GM23338 (cell line): ENCODE measurements around the gene NIF3L1. TPM values are rescaled to one million over a fixed set of nuclear protein-coding genes. Genes with fewer than 3 reads are reported as not detected.
A peak's percentile ranks its signal among the peaks of the same experiment; 100 is the strongest.

Experiments
- ATAC-seq: fragments of 200-7000 bp; cut with Tn5 transposase; 3 replicates; pipeline ENCODE4 v1.9.1; 2020
- DNase-seq: peaks from one replicate; pipeline ENCODE4 v3.0.0-alpha.2; 2015; ENCODE audit warnings: low spot score
- H2AFZ ChIP-seq: fragments of 200-600 bp; sonication (generic); 2 replicates; pipeline ENCODE4 v1.8.0; 2016; ENCODE audit warnings: antibody characterized with exemption, mild to moderate bottlenecking, moderate library complexity
- H3F3A ChIP-seq: fragments of 200-600 bp; sonication (generic); replicated peaks from 2 replicates; pipeline ENCODE4 v1.8.0; 2017; ENCODE audit warnings: antibody characterized with exemption, mixed run types, low read depth
- H3K27ac ChIP-seq: fragments of 200-600 bp; sonication (generic); 2 replicates; pipeline ENCODE4 v1.6.1; 2016; ENCODE audit warnings: low read depth
- H3K27me3 ChIP-seq: fragments of 200-600 bp; sonication (generic); 2 replicates; pipeline ENCODE4 v1.8.0; 2016; ENCODE audit warnings: mild to moderate bottlenecking, mixed run types, moderate library complexity; ENCODE audit not compliant: insufficient read depth
- H3K36me3 ChIP-seq: fragments of 200-600 bp; sonication (generic); 2 replicates; pipeline ENCODE4 v1.8.0; 2016; ENCODE audit warnings: mild to moderate bottlenecking; ENCODE audit not compliant: insufficient read depth
- H3K4me1 ChIP-seq: fragments of 200-600 bp; sonication (generic); 2 replicates; pipeline ENCODE4 v1.8.0; 2016; ENCODE audit warnings: mild to moderate bottlenecking, moderate library complexity; ENCODE audit not compliant: insufficient read depth
- H3K4me2 ChIP-seq: fragments of 200-600 bp; sonication (generic); 2 replicates; pipeline ENCODE4 v1.7.1; 2017; ENCODE audit warnings: mixed run types
- H3K4me3 ChIP-seq: fragments of 200-600 bp; sonication (generic); 2 replicates; pipeline ENCODE4 v1.6.1; 2016; ENCODE audit warnings: mixed run types
- H3K79me2 ChIP-seq: fragments of 200-600 bp; sonication (generic); replicated peaks from 2 replicates; pipeline ENCODE4 v1.8.0; 2017; ENCODE audit warnings: mild to moderate bottlenecking; ENCODE audit not compliant: insufficient read depth
- H3K9me2 ChIP-seq: fragments of 200-600 bp; sonication (generic); 2 replicates; pipeline ENCODE4 v1.8.0; 2017; ENCODE audit not compliant: insufficient read depth
- H4K20me1 ChIP-seq: fragments of 200-600 bp; sonication (generic); replicated peaks from 2 replicates; pipeline ENCODE4 v1.8.0; 2017; ENCODE audit warnings: mild to moderate bottlenecking; ENCODE audit not compliant: insufficient read depth
- H3K27ac Mint-ChIP-seq: 2 replicates; pipeline ENCODE4 v1.8.0; 2020; ENCODE audit warnings: inconsistent platforms, mild to moderate bottlenecking, moderate library complexity, mixed read lengths
- H3K27me3 Mint-ChIP-seq: 3 replicates; pipeline ENCODE4 v1.8.0; 2022; ENCODE audit warnings: low read depth, mild to moderate bottlenecking, moderate library complexity, mixed read lengths, inconsistent platforms; ENCODE audit not compliant: insufficient read depth, poor library complexity
- H3K36me3 Mint-ChIP-seq: 3 replicates; pipeline ENCODE4 v1.8.0; 2021; ENCODE audit warnings: low read depth, mild to moderate bottlenecking, inconsistent platforms, moderate library complexity, mixed read lengths
- H3K4me1 Mint-ChIP-seq: 3 replicates; pipeline ENCODE4 v1.8.0; 2020; ENCODE audit warnings: mild to moderate bottlenecking, inconsistent platforms, mixed read lengths
- H3K4me3 Mint-ChIP-seq: 3 replicates; pipeline ENCODE4 v1.8.0; 2021; ENCODE audit warnings: moderate library complexity, mild to moderate bottlenecking, inconsistent platforms, mixed read lengths
- H3K9me3 Mint-ChIP-seq: 3 replicates; pipeline ENCODE4 v1.8.0; 2020; ENCODE audit warnings: moderate library complexity, mild to moderate bottlenecking, inconsistent platforms, mixed read lengths
- CREB1 ChIP-seq: fragments of 250-450 bp; sonication (Bioruptor Pico); IDR thresholded peaks from 2 replicates; pipeline ENCODE4 v1.5.0; 2020; ENCODE audit warnings: low read depth, mild to moderate bottlenecking, moderate library complexity
- CTCF ChIP-seq, 2 experiments: fragments of 200-600 bp in 1 of 2; sonication (generic) in 1 of 2; conservative IDR thresholded peaks; 2 replicates each; pipeline versions ENCODE4 v1.5.1 to v1.6.1; 2016 to 2017; ENCODE audit warnings: antibody characterized with exemption in 2 of 2, low read depth in 2 of 2, mild to moderate bottlenecking in 2 of 2, moderate library complexity in 1 of 2
- EZH2phosphoT487 ChIP-seq: fragments of 200-600 bp; sonication (generic); IDR thresholded peaks from one replicate; pipeline ENCODE4 v1.8.1; 2018; ENCODE audit warnings: antibody characterized with exemption; ENCODE audit not compliant: unreplicated experiment
- STAT1 ChIP-seq: IDR thresholded peaks from one replicate; pipeline ENCODE4 v1.6.1; 2016; ENCODE audit warnings: antibody characterized with exemption; ENCODE audit not compliant: unreplicated experiment
- ZNF462 ChIP-seq: fragments of 250-450 bp; sonication (Bioruptor Pico); IDR thresholded peaks from 2 replicates; pipeline ENCODE4 v1.5.0; 2020; ENCODE audit warnings: mild to moderate bottlenecking, moderate library complexity
- polyA plus RNA-seq: library from polyadenylated mRNA; unstranded; fragments of >200 nt; fragmentation: Nextera tagmentation; extraction: Ambion mirVana; gene quantifications from 2 replicates; pipeline ENCODE4 v1.2.1, GENCODE V29; 2016
- total RNA-seq: library from RNA; depleted of rRNA; stranded (reverse); fragments of >200 nt; shearing (Covaris generic); gene quantifications from 2 replicates; pipeline ENCODE4 v1.2.3, GENCODE V29; 2014

The NIF3L1 gene
- total and polyA plus RNA-seq, 2 experiments from 2014 or later = 62.8 to 63.9 TPM

- Mint-ChIP-seq H3K4me3 (peak overlapping the region; percentile 99), H3K27me3 (peaks cover 7% of the 10 kb centered on the region), H3K4me1 (peaks cover 17% of the 10 kb centered on the region), H3K9me3 (no peaks in the 10 kb centered on the region), H3K36me3 (peaks cover 43% of the 10 kb centered on the region), H3K27ac (peak overlapping the region; percentile 51)
- Histone ChIP-seq H3K9me2 (no peaks in the 10 kb centered on the region), H3K27me3 (no peaks in the 10 kb centered on the region), H3K36me3 (peaks cover 31% of the 10 kb centered on the region), H3F3A (peaks cover 3% of the 10 kb centered on the region; the same call in 1 of the 2 replicates), H3K4me1 (peaks cover 18% of the 10 kb centered on the region), H3K79me2 (peaks cover 64% of the 10 kb centered on the region), H3K4me3 (peak overlapping the region; percentile 85), H2AFZ (no peak overlapping the region), H3K4me2 (peak overlapping the region; percentile 78), H4K20me1 (peaks cover 14% of the 10 kb centered on the region; the same call in 1 of the 2 replicates), H3K27ac (no peak overlapping the region)
- TF ChIP-seq ZNF462 (CRISPR knock-in tag) (no peak), EZH2phosphoT487 (no peak), STAT1 (no peak), CREB1 (CRISPR knock-in tag) (peak; percentile 59)
- DNase-seq (peak; percentile 39), ATAC-seq (no peak)
Measured at GRCh38 chr2:200862532-200863000, 26.6 kb upstream of the NIF3L1 start.

GRCh38 chr2:200863782-200864175, 25.4 kb upstream of the NIF3L1 start:
- DNase-seq = no peak
- Histone ChIP-seq H3K27ac (peak overlapping the region; percentile 98), H3K4me2 (peak overlapping the region; percentile 78), H3K79me2 (peaks cover 52% of the 10 kb centered on the region), H2AFZ (peak overlapping the region; percentile 95; the same call in 1 of the 2 replicates), H3F3A (no peaks in the 10 kb centered on the region; the same call in 1 of the 2 replicates), H3K4me1 (peaks cover 18% of the 10 kb centered on the region), H4K20me1 (peaks cover 14% of the 10 kb centered on the region; the same call in 1 of the 2 replicates), H3K9me2 (no peaks in the 10 kb centered on the region), H3K27me3 (no peaks in the 10 kb centered on the region), H3K4me3 (peak overlapping the region; percentile 85), H3K36me3 (peaks cover 20% of the 10 kb centered on the region)
- H3K27me3 Mint-ChIP-seq = peaks cover 7% of the 10 kb centered on the region
- no peaks in the 10 kb centered on the region for H3K9me3 Mint-ChIP-seq
- peak overlapping the region; percentile 99 for H3K4me3 Mint-ChIP-seq
- peak overlapping the region; percentile 99 for H3K27ac Mint-ChIP-seq
- peaks cover 17% of the 10 kb centered on the region for H3K4me1 Mint-ChIP-seq
- peak; percentile 3; the same call in 2 of the 3 replicates for ATAC-seq
- TF ChIP-seq CTCF (conservative IDR thresholded peaks at IDR 0.05; ENCODE audit: low read depth in 2 of 2) = no peak
- TF ChIP-seq STAT1 = no peak
- H3K36me3 Mint-ChIP-seq = peaks cover 31% of the 10 kb centered on the region
